ENCODE data around the gene NRG3. TPM values are rescaled to one million over a fixed set of nuclear protein-coding genes. Genes with fewer than 3 reads are reported as not detected.

NRG3 gene
- total RNA-seq, 6 experiments from 2014 or later = not detected

DNA sequence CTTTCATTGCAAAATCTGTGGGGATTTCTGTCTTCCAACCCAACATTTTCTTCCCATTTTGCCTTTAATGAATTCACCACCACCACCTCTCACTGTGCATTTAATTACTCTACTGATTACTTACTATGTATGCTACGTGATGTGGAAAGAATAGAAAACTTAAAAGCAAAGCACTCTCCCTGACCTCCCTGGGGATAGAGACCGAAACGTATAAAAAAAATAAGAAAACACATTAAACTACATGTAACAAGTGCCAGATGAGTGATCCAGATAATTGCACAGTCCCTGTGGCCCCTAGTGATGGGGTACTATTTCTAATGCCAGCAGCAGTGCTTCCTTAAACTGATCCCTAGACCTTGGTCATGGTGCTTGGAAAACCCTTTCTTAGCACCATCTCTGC lies 478.4 kb downstream of the NRG3 start:
- Mint-ChIP-seq H3K4me3 (no peak overlapping the region), H3K4me1 (ENCODE audit: low read depth) (no peaks in the 10 kb centered on the region), H3K36me3 (ENCODE audit: low read depth) (no peaks in the 10 kb centered on the region), H3K27ac (no peak overlapping the region), H3K27me3 (ENCODE audit: insufficient read depth) (no peaks in the 10 kb centered on the region), H3K9me3 (peaks cover 41% of the 10 kb centered on the region)
- DNase-seq = no peak
- no peak for TF ChIP-seq CTCF (IDR thresholded peaks at IDR 0.05)

DNA sequence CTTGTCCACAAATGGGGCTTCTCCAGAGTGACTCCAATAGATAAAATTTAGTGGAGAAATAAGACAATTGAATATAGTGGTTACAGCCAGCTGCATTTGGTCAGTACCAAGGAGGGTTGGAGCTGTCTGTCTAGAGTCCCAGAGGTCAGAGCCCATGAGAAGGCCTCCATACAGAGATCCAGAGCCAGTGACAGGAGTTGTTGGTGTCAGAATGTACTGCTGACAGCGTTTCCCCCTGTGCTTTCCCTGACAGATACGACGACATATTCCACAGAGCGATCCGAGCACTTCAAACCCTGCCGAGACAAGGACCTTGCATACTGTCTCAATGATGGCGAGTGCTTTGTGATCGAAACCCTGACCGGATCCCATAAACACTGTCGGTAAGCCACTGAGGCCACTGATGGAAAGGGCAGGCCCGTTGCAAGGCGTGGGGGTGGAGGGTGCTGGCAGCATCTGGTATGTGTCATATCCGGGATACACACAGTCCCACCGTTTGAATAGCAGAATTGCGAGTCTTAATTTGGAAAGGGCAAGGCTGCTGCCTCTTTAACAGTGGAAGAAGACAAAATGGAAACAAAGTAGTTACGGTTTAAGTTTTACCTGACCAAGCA lies 483.6 kb downstream of the NRG3 start:
- Mint-ChIP-seq H3K9me3 (peaks cover 39% of the 10 kb centered on the region), H3K4me1 (ENCODE audit: low read depth) (no peaks in the 10 kb centered on the region), H3K36me3 (ENCODE audit: low read depth) (no peaks in the 10 kb centered on the region; the same call in 1 of the 2 replicates), H3K4me3 (no peak overlapping the region), H3K27me3 (ENCODE audit: insufficient read depth) (no peaks in the 10 kb centered on the region), H3K27ac (no peak overlapping the region)
- TF ChIP-seq CTCF (IDR thresholded peaks at IDR 0.05) = no peak
- no peak for DNase-seq

DNA sequence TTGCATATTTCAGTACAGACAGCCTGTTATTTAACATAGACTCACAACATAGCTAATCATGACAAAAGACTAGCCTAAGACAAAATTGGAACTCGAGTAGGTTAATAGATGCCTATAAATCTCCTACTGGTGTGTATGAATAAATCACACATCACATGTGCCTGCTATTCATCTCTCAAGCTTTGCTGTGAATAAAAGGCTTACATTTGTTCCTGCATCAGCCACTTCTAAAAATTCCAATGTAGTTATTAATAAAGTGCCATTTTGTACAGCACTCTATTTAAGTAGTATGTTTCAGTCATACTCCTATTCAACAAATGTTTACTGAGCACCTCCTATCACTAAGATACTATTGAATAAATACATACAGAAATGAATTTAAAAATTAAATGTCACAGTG lies 486.3 kb downstream of the NRG3 start:
- TF ChIP-seq CTCF (IDR thresholded peaks at IDR 0.05) = no peak
- no peak overlapping the region for H3K27ac Mint-ChIP-seq
- H3K4me3 Mint-ChIP-seq = no peak overlapping the region
- H3K4me1 Mint-ChIP-seq (ENCODE audit: low read depth) = no peaks in the 10 kb centered on the region
- no peaks in the 10 kb centered on the region for H3K27me3 Mint-ChIP-seq (ENCODE audit: insufficient read depth)
- no peak for DNase-seq
- H3K36me3 Mint-ChIP-seq (ENCODE audit: low read depth) = no peaks in the 10 kb centered on the region; the same call in 1 of the 2 replicates
- peaks cover 41% of the 10 kb centered on the region for H3K9me3 Mint-ChIP-seq

DNA sequence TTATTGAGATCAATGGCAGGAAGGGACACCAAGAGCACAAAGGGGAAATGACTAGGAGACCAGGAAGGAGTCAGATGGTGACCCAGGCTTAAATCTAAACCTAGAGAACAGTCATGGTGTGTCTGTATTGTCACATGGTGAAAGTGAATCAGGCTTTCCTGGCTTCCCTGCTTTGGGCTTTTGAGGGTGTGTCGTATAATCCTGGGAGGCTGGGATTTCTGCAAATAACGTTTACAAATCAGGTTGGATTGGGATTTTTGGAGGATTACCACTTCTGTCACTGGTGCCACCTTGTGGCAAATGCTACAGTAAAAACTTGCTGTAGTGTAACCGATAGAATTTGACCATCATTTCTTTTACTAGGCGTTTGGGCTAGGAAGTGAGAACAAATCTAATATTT lies 502.6 kb downstream of the NRG3 start:
- Mint-ChIP-seq H3K27ac (no peak overlapping the region), H3K9me3 (peaks cover 48% of the 10 kb centered on the region), H3K4me3 (no peak overlapping the region), H3K36me3 (ENCODE audit: low read depth) (no peaks in the 10 kb centered on the region), H3K4me1 (ENCODE audit: low read depth) (no peaks in the 10 kb centered on the region), H3K27me3 (ENCODE audit: insufficient read depth) (no peaks in the 10 kb centered on the region)
- DNase-seq = no peak
- peak; percentile 13; the same call in 1 of the 2 replicates for TF ChIP-seq CTCF (IDR thresholded peaks at IDR 0.05)

GRCh38 chr10:82378146-82378545 lies 503.2 kb downstream of the NRG3 start:
- no peak for DNase-seq
- H3K27ac Mint-ChIP-seq = no peak overlapping the region
- H3K36me3 Mint-ChIP-seq (ENCODE audit: low read depth) = no peaks in the 10 kb centered on the region
- H3K4me1 Mint-ChIP-seq (ENCODE audit: low read depth) = no peaks in the 10 kb centered on the region
- H3K4me3 Mint-ChIP-seq = no peak overlapping the region
- H3K9me3 Mint-ChIP-seq = peaks cover 44% of the 10 kb centered on the region
- no peak for TF ChIP-seq CTCF (IDR thresholded peaks at IDR 0.05)
- H3K27me3 Mint-ChIP-seq (ENCODE audit: insufficient read depth) = no peaks in the 10 kb centered on the region

Data from HFFc6 (cell line).